Brain pericyte (primary cell): ENCODE data around the gene KDM4B.
A peak's percentile ranks its signal among the peaks of the same experiment; 100 is the strongest.

Experiments
- DNase-seq: peaks from one replicate; pipeline ENCODE4 v3.0.0-alpha.2; 2012; ENCODE audit warnings: low read depth, low spot score

KDM4B gene

DNA sequence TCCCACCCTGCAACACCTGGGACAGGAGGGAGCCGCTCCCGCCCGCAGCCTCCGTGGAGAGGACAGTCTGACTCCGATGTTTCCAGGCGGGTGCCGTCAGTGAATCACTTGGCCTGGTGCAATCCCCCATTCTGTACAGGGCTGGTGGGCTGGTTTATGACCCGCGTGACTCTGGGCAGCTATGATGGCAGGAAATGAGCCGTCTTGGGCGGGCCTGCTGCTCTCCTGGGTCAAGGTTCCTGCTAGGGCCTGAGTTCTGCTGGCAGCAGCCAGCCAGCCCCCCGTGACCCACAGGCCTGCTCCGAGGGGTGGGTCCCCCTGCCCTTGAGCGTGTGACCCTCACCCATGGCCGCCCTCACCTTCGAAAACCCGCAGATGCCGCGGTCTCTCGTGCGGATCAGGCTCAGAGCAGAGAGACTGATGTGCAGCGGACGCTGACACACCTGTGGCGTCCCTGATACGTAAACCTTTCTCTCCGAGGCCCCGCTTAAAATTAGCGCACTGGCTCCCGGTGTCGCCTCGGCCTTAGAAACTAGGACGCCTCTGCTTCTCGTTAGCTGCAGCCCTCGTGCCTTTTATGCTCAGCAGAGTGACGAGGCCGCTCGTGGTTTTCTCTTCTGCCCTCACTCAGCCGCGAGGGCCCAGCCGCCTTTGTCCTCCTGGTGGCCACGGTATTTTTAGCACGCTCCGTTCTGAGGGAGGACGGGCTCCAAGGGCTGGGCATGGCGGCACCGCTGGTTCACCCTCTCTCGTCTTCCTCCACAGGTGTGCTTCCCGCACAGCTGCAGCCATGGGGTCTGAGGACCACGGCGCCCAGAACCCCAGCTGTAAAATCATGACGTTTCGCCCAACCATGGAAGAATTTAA lies 63.4 kb downstream of the KDM4B start:
- DNase-seq: no peak

DNA sequence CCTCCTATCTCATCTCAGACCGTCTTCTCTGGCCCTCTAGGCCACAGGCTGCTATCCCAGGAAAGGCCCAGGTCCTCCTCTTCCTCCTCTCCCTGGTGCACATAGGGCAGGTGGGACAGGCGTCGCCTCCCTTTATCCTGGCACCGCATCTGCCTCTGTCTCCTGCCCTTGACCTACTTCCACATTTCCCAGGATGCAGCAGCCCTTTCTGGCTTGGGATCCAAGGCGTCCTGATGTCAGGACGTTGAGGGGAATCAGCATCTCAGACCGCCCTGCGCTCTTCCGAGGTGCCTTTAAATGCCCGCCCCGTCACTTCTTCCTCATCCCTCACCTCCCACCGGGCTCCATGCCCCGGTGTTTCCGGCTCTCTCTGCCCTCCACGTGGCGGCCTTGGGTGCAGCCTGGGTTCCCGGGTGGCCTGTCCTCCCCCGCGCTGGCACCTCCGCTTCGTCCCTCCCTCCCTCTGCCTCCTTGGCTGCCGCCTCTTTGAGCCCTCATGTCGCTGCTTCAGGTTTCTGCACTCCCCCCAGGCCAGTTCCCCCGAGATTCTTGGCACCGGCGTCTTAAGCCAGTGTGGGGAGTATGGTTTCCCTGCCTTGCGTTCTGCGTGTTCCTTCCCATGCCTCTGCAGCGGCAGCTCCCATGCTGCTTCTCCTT lies 66.3 kb downstream of the KDM4B start:
- DNase-seq: no peak

DNA sequence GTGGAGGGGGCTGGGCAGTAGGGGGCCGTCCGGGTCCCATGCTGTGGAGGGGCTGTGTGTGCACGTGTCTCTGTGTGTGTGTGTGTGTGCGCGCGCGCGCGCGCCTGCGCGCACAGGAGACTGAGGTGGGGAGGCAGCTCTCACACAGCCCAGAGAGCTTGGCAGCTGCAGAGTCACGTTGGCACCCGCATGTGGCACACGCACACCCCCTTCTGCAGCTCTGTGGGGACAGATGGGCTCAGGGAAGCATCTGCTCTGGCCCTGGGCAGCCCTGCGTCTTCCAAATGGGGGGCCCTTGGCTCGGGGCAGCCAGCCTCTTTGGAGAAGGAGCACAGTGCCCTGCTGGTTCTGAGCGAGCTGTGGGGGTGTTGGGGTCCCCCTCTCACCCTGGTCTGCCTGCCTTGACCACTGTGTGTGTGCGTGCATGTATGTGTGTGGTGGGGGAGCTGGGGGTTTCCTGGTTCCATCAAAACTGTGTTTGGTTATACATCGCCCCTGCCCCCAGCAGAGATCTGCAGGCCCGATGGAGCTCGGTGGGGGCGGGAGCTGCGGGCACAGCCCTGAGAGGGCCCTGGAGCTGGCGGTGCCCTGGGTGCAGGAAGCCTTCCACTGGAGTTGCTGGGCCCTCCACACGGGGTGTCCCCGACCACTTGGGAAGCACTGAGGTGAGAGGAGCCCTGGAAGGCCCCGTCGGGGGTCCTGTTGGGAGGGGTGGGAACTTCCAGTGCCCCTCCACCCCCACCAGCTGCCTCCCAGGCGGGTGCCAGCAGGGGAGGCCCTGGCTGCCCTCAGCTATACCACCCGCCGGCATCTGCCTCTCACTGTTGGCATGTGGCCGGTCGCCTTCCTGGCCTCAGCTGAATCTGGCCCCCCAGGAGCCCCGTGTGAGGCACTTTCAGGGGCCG lies 67.1 kb downstream of the KDM4B start:
- DNase-seq: peak; percentile 41

DNA sequence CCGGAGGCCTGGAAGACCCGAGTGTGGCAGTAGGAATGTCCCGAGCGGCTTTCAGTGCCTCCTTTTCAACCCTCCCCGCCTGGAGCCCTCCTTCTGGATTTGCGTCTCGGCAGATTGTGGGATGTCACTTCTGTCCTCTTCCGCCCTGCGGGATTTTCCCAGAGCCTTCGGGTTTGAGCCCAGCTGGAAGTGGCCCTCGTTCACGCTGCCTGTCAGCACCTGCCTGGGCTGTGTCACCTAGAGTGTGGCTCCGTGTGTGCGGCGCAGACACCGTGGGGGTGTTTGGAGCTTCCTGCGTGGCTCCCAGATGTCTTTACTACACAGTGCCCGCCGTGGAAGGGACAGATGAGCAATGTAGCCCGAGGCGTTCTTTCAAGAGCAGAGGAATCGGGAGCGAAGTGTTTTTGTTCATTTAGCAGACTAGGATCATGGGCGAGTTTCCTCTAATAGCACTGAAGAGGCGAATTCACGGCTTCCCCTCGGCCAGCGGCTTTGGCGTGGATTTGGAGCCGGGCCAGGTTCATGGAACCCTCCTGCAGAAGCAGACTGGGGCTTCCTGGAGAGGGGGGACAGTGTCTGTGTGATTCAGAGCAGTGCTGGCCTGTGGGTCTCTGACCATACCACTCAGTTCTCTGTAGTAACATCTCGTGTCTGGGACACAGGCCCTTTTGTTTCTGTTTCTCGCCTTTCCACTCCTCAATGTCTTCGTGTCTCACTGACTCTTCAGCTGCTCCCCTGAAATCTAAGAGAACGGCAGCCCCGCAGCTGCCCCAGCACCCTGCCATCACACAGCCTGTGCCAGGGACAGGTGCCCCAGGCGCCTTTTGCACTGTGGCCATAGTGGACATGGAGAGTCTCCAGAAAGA lies 68.0 kb downstream of the KDM4B start:
- DNase-seq: no peak

DNA sequence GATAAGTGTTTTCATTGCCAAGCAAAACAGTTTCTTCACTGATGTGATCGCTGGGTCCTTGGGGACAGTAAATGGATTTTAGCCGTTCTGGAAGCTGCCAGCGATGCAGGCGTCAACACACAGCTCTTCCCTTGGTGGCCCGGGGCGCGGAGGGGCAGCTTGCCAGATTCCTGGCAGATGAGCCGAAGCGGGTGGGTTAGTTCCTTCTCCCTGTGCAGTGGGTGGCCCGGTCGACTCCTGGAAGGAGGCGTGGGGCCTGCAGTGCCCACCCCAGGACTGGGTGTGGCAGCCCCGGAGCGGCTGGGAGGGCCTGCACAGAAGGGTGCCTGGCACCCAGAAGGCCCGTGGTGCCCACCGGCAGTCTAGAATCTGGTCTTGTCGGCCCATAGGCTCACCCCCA lies 69.0 kb downstream of the KDM4B start:
- DNase-seq: no peak

DNA sequence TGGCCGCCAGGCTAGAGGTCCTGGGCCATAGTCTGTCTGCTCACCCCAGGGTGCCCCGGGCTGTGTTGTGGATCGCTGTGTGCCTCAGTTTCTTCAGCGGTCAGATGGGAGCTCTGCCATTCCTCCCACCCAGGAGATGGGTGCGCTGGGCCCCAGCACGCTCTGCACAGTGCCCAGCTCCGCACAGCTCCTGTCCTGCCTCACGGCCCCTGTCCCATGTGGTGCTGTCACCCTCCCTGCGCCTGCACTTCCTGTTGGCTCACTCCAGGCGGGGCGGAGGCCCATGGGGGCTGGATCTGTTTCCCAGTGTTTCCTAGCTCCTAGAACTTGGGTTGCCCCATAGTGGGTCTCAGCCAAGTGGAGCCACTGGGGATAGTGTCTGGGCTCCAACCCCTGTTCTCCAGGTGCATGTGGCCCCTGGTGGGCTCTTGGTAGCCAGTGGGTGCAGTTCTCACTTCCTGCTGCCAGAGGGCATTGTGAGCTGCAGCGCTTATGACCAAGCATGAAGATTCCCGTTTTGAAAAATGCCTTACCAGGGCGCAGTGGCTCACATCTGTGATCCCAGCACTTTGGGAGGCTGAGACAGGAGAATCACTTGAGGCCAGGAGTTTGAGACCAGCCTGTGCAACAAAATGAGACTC lies 69.8 kb downstream of the KDM4B start:
- DNase-seq: no peak

DNA sequence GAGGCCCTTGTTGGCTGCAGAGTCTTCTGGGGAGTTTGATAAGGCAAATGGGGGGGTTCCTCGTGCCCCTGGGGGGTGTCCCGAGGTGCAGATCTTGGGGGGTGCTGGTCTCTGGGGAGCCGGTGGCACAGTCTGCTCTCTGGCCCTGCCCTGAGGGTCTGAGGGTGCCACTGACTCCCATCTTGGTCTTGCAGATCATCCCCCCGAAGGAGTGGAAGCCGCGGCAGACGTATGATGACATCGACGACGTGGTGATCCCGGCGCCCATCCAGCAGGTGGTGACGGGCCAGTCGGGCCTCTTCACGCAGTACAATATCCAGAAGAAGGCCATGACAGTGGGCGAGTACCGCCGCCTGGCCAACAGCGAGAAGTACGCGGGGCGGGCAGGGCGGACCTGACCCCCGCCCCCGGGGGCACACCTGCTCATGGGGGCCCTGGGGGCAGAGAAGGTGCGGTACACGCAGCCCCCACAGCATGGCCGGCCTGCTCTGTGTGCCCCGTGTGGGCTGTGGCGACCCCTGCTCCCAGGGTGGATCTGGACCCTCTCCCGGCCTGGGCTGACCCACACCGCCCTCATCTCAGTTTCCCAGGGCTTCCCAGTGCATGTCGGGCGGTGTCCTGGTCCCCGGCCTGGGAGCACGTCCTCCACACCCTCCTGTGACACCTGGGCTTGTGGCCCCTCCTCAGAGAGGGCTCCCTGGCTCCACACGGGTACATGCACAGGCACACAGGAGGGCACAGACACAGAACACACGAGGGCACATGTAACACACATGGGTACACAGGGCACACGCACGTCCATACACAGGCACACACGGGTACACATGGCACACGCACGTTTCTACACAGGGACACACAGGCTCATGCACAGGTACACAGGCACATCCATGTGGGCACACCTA lies 71.0 kb downstream of the KDM4B start:
- no peak for DNase-seq

DNA sequence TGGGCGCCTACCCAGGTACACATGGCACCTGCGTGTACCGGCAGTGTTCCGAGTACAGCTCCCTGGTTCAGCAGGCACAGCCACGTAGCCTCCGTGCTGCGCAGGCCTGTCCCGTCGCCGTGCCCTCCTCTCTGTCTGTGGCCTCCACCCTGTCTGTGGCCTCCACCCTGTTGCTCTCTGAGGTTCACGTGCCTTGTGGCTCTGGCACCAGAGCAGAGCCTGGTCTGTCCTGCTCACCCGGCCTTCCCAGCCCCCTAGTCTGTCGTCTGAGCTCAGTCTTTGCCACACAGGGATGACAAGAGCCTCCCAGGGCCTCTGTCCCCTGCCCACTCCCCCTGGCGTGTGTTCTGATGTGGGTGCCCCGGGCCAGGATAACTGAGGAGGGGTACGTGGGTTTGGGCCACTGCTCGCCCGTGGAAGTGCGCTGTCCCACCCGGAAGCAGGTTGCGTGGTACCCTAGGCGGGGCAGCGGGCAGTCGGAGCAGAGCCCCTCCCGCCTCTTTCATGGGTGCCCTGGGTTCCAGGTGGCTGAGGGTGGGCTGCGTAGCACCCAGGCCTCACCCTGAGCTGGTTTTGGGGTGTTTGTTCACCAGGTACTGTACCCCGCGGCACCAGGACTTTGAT lies 71.7 kb downstream of the KDM4B start:
- no peak for DNase-seq

DNA sequence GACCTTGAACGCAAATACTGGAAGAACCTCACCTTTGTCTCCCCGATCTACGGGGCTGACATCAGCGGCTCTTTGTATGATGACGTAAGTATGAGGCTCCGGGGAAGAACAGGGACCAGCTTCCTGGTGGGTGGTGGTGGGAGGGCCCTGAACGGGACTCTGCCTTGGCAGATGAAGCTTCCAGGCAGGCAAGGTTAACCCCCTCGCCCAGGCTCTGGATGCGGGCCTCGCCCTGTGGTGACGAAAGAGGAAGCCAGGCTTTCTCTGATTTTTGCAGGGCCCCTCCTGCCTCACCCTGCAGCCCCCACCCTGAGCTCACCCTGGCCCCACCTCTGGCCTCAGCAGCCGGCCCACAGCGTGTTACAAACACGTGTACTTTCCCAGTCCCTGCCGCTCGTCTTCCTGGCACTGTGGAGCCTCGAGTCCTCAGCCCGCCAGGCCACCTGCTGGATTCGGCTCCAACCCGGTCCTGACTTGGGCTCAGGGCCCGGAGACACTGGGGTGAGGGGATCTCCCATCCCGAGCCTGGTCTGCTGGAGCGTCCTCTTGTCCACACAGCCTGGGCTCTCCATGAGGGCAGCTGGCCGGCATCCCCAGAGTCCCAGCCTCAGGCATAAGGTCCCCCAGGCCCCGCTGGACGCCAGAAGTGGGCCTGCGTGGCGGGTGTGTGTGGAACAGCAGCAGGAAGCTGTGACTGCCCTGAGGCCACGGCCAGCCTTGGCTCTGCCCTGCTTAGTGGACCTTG lies 72.4 kb downstream of the KDM4B start:
- DNase-seq: no peak

DNA sequence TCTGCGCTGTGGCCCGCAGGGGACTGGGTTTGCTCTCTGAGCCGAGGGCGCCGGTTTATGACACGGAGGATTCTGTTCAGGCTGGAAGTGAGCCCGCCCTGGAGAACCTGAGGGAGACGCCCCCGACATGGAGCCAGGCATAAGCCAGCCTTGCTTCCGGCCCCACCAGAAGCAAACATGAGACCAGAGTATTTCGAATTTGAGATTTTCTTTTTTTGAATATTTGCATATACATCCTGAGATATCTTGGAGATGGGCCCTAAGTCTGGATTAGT lies 72.9 kb downstream of the KDM4B start:
- no peak for DNase-seq

DNA sequence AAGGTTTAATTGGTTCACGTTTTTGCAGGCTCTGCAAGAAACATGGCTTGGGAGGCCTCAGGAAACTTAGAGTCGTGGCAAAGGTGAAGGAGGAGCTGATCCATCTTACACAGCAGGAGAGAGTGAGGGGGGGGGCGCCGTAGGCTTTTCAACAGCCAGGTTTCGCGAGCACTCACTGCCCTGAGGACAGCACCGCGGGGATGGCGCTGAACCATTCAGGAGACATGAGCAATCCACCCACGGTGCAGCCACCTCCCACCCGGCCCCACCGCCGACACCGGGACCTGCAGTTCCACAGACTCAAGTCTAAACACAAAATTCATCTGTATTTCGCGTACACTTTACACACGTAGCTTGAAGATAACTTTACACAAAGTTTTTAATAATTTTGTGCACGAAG lies 73.6 kb downstream of the KDM4B start:
- DNase-seq: no peak

DNA sequence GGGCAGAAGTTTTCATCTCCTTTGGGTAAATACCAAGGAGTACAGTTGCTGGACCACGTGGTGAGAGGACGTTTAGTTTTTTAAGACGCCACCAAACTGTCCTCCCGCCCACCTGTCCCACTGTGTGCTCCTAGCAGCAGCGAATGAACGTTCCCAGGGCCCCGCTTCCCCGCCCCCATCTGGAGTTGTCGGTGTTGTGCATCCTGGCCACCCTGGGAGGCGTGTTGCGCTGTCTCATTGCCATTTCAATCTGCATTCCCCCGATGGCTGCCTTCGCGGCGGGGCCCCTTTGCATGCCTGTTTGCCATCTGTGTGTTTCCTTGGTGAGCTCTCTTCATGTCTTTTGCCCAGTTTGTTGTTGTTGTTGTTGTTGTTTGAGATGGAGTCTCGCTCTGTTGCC lies 76.1 kb downstream of the KDM4B start:
- DNase-seq: no peak

DNA sequence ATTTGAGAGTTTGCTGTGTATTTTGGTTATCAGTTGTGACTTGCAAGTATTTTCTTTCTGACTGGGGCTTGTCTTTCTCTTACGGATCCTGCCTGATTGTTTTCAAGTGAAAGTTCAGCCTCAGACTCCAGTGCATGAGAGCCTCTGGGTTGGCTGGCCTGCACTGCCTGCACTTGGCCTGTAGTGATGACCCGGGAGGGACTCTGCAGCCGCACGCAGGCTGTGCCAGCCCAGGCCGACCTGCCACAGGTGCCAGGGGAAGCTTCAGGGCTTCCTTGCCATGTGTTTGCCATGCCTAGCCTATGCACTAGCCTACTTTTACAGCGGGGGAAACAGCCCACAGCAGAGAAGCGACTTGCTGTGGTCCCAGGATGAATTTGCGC lies 77.0 kb downstream of the KDM4B start:
- DNase-seq: no peak

DNA sequence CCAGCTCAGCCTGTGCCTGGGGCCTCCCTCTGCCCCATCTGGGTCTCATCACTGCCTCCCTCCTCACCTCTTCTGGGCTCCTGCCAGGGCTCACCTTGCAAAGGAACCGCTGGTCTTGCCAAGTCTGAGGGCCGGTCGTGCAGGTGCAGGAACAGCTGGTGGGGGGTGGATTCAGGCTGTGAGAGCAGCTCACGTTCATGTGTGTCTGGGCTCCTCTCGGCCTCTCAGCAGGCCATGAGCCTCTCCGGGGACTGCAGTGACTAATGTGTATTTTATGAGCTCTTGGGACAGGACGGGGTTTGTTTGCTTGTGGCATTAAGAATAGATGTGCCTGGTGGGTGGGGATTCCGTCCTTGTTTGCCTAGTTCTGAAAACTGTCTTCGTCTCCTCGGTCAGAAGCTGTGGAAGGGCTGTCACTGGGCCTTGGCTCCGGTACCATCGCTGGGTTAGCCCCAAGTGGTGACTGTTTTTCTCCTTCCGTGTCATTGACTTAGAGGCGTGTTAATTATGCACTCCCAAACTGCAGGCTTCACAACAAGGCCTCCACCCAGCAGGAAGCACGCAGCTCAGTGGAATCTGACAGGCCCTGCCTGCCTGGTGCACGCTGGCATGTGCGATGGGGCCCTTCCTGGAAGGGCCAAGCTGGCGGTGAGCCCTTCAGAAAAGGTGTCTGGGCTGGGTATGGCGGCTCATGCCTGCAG lies 77.6 kb downstream of the KDM4B start:
- DNase-seq: no peak

DNA sequence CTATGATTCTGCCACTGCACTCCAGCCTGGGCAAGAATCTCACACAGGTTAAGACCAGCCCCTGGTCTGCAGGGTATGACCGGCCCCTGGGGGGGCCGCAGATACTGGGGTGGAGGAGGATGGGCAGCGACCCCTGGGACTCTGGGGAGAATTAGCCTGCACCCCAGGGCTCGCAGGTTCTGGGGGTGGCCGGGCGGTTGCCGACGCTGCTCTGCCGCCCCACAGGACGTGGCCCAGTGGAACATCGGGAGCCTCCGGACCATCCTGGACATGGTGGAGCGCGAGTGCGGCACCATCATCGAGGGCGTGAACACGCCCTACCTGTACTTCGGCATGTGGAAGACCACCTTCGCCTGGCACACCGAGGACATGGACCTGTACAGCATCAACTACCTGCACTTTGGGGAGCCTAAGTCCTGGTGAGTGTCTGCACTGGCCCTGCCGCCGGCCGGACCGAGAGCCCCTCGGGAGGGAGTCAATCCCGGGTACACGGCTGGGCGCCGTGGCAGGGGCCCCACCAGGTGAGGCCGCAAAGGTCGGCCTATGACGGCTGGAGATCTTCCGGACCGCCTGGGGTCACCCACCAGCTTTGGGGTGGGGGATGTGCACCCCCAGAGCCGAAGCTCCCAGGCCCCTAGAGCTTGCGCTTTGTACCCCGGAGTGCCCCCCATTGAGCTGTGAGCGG lies 78.5 kb downstream of the KDM4B start:
- DNase-seq: no peak

DNA sequence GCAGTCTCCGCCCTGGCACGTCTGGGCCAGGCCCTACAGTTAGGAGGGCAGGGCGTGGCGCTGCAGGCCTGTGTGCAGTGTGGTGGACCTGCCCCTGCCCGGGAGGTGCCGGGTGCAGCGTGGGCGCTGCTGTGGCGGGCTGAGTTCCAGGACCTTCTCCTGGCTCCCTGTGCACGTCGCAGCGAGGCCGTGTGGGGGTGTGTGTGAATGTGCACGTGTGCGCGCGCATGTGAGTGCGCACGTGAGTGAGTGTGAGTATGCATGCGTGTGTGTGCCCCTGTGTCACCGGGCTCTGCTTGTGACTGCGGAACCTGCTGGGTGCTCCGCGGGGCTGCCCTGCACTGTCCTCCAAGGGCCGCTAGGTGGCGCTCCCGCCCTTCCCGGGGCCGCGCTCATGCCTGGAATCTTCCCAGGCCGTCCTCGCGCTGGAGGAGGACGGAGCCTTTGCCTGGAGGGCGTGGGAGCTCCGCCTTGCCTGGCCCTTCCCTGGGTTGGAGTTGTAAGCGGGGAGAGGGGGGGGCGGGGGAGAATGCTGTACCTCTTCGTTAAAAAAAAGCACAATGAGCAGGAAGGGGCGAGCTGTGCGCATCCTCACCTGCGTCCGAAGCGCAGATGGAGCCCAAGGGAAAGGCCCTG lies 79.3 kb downstream of the KDM4B start:
- peak; percentile 41 for DNase-seq
